Activated CD4-positive, alpha-beta T cell treated with anti-CD3 and anti-CD28 coated beads, Interleukin-2, amount 10 ng/mL, durations not matched to agents 24 days and 14 days (primary cell): ENCODE measurements around the gene SULT1B1. TPM values are rescaled to one million over a fixed set of nuclear protein-coding genes. Genes with fewer than 3 reads are reported as not detected.
"Not testable (repeated sequence)": the region's sequence is repeated elsewhere in the genome, so short reads cannot be mapped to it uniquely, and the experiment has no call there.

Experiments
- DNase-seq: peaks from one replicate; pipeline ENCODE4 v3.0.0; 2022
- H3K27ac Mint-ChIP-seq: one replicate; pipeline ENCODE4 v1.8.0; 2022; ENCODE audit warnings: mild to moderate bottlenecking, mixed read lengths
- H3K27me3 Mint-ChIP-seq: one replicate; pipeline ENCODE4 v1.8.0; 2022; ENCODE audit warnings: mixed read lengths
- H3K36me3 Mint-ChIP-seq: one replicate; pipeline ENCODE4 v1.8.0; 2022; ENCODE audit warnings: low read depth, mild to moderate bottlenecking, mixed read lengths
- H3K4me1 Mint-ChIP-seq: one replicate; pipeline ENCODE4 v1.8.0; 2021; ENCODE audit warnings: mixed read lengths
- H3K4me3 Mint-ChIP-seq: one replicate; pipeline ENCODE4 v1.8.0; 2022; ENCODE audit warnings: mild to moderate bottlenecking, moderate library complexity, mixed read lengths
- H3K9me3 Mint-ChIP-seq: one replicate; pipeline ENCODE4 v1.8.0; 2021; ENCODE audit warnings: mixed read lengths
- intact Hi-C: fragments of 100-400 bp; cut with micrococcal nuclease; formaldehyde crosslinking; loops from one replicate; pipeline ENCODE4 v1.15.1; 2023
- total RNA-seq: library from RNA; stranded (reverse); gene quantifications from 2 replicates; pipeline ENCODE4 v1.2.3, GENCODE V29; 2022

Gene SULT1B1
- total RNA-seq = 0.19 and 0.23 TPM in 2 replicates

DNA sequence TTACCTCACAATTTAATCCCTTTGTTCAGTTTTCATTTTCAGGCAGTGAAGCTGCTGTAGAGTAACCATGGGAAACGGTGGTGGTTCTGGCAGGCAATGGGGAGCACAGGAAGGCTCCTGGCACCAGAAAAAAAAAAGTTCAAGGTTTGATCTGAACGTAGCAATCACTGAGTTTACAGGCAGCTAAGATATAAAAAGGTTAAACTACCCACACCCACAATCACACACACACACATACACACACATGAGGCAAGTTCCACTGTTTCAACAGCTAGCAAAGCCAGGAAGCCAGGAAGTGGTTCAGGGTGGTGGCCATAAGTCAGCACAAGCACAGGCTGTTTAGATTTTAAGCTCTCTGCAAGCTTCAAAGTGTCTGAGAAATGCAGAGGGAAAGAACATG is at the start of gene SULT1B1:
SULT1B1 (minus strand) TSS at position 166 of the 400 bp plus-strand sequence. CDS start 5,403 bp downstream, outside the sequence.
- no peaks in the 10 kb centered on the region for H3K27me3 Mint-ChIP-seq
- intact Hi-C loops = no loop called here
- peak within 1 kb of the TSS; percentile 89 for H3K4me3 Mint-ChIP-seq
- DNase-seq = peak; percentile 90
- H3K9me3 Mint-ChIP-seq = no peaks in the 10 kb centered on the region
- H3K27ac Mint-ChIP-seq = peak within 1 kb of the TSS; percentile 96
- H3K4me1 Mint-ChIP-seq = peaks cover 36% of the 10 kb centered on the region
- H3K36me3 Mint-ChIP-seq = no peaks in the 10 kb centered on the region

DNA sequence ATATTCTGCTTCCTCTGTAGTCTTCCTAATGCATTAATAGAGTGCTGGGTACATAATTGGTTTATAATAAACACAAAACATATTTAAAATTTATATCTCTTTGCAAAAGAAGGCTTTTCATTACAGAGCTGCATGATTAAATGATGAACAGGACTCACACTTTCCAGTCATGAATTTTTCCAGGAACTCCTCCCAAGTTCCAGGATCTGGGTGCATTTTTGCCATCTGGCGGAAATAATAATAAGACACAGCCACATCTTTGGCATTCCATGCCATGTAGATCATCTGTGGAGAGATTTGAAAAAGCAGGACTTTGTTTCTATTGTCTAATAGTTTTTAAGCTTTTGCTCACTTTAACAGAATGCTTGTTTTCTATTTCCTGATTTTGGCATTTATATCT is 40.2 kb upstream of the SULT1B1 start:
- Mint-ChIP-seq H3K36me3 (no peaks in the 10 kb centered on the region), H3K4me3 (no peak overlapping the region), H3K4me1 (no peaks in the 10 kb centered on the region), H3K27me3 (no peaks in the 10 kb centered on the region), H3K9me3 (no peaks in the 10 kb centered on the region), H3K27ac (no peak overlapping the region)
- no peak for DNase-seq
- intact Hi-C loops = no loop called here

DNA sequence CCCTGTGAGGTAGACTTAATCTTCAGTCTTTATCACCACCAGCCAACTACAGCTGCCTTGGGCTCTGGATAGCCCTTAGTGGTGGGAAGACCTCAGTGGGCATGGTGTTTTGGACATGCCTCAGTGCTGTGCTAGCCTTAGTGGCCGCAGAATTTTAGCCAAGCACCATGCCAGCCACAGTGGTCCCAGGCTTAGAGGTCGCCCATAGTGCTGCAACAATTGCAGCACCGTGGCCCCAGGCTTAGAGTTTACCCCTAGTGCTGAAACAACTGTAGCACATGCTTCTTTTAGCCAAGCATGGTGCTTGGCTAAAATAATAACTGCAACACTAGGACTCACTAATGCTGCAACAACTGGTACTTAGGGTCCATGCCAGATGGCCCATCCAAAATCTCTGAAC is 38.9 kb upstream of the SULT1B1 start:
- Mint-ChIP-seq H3K36me3 (no peaks in the 10 kb centered on the region), H3K9me3 (no peaks in the 10 kb centered on the region), H3K27me3 (no peaks in the 10 kb centered on the region), H3K4me1 (no peaks in the 10 kb centered on the region), H3K4me3 (no peak overlapping the region), H3K27ac (no peak overlapping the region)
- intact Hi-C loops = no loop called here
- DNase-seq = no peak

DNA sequence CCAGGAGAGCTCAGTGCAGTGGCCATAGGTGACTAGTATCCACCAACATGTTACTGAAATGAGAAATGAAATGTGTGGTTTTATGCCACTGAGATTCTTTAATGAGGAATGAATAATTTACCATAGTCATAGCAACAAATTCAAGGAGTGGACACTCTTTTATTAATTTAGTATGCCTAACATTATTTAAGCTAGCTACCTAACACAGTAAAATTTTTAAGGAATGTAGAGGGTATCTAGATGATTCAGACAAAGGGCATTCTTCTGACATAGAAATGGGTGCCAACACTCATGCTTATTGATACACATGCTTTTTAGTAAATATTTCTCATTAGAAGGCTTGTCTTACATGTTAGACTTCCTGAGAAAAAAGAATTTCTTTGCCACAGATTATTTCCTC is 33.3 kb upstream of the SULT1B1 start:
- intact Hi-C loops = no loop called here

DNA sequence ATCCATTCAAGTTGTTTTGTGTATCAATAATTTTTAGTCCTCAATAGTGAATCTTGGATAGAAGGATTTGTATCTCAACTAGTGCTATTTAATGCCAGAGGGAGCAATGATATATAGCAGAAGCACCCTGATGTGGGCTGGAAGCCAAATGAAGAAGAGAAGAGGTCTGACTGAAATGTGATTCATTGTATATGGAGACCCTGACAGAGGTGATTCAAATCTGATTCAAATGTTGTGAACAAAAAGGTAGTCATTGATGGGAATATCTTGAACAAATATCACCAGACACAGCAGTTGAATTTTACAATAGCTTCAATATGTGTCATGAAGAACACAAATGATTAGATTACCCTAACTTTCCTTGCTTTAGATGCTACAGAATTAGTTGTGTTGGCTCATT is 27.5 kb upstream of the SULT1B1 start:
- intact Hi-C loops = no loop called here
- H3K4me3 Mint-ChIP-seq = no peak overlapping the region
- H3K36me3 Mint-ChIP-seq = no peaks in the 10 kb centered on the region
- no peaks in the 10 kb centered on the region for H3K4me1 Mint-ChIP-seq
- no peak for DNase-seq
- H3K27me3 Mint-ChIP-seq = peaks cover 2% of the 10 kb centered on the region
- H3K9me3 Mint-ChIP-seq = no peaks in the 10 kb centered on the region
- no peak overlapping the region for H3K27ac Mint-ChIP-seq

More for the DNA sequence above, 33.3 kb upstream of the SULT1B1 start:
- no peaks in the 10 kb centered on the region for H3K36me3 Mint-ChIP-seq
- no peak for DNase-seq
- no peaks in the 10 kb centered on the region for H3K9me3 Mint-ChIP-seq
- no peak overlapping the region for H3K27ac Mint-ChIP-seq
- H3K4me1 Mint-ChIP-seq = no peaks in the 10 kb centered on the region
- H3K27me3 Mint-ChIP-seq = peaks cover 3% of the 10 kb centered on the region
- no peak overlapping the region for H3K4me3 Mint-ChIP-seq

DNA sequence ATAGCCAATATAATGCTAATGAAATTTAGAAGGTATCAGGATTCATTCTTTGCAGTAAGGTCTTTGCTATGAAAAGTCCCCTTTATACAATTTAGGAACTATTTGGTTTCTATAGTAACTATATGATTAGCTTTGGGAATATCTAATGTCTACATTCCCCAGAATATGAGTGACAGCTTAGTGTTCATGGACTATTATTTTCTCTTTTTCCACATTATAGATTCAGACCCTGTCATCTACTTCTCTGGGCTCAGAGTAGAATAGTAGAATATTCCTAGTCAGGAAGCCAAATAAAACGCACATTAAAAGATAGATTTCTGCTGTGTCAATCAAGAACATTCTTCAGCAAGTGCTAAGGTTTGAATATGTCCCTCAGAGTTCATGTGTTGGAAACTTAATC is 26.1 kb upstream of the SULT1B1 start:
- H3K36me3 Mint-ChIP-seq = no peaks in the 10 kb centered on the region
- no peaks in the 10 kb centered on the region for H3K9me3 Mint-ChIP-seq
- H3K4me1 Mint-ChIP-seq = no peaks in the 10 kb centered on the region
- H3K27me3 Mint-ChIP-seq = peaks cover 2% of the 10 kb centered on the region
- intact Hi-C loops = no loop called here
- no peak overlapping the region for H3K4me3 Mint-ChIP-seq
- DNase-seq = no peak
- no peak overlapping the region for H3K27ac Mint-ChIP-seq

DNA sequence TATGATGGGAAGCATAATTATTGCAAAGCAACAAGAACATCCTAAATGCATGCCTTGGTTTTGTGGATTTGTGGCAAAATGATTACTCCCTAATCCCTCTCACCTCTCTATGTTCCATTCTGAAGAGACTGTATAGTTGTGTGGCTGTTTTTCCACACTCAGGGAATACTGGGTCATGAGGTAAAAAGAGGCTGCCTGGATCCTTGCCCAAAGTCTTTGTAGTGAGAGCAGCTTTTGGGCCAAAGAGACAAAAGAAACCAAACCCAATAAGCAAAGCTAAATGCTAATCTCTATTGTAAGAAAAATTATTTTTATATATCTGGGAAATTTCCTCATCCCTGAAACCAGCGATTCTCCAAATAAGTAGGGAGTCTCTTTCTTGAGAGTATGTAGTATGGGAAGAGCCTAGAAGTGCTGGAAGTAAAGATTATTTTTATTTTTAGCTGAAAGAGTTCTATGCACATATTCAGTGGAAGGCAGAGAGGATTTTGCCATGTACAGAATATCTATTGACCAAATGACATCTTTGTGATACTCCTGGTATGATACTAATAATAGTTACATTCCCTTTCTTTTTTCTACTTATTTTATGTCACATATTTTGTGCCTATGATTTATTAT is 24.9 kb upstream of the SULT1B1 start:
- Mint-ChIP-seq H3K36me3 (no peaks in the 10 kb centered on the region), H3K9me3 (no peaks in the 10 kb centered on the region), H3K27ac (no peak overlapping the region), H3K27me3 (peaks cover 2% of the 10 kb centered on the region), H3K4me3 (no peak overlapping the region), H3K4me1 (no peaks in the 10 kb centered on the region)
- DNase-seq = no peak
- intact Hi-C loops = no loop called here

DNA sequence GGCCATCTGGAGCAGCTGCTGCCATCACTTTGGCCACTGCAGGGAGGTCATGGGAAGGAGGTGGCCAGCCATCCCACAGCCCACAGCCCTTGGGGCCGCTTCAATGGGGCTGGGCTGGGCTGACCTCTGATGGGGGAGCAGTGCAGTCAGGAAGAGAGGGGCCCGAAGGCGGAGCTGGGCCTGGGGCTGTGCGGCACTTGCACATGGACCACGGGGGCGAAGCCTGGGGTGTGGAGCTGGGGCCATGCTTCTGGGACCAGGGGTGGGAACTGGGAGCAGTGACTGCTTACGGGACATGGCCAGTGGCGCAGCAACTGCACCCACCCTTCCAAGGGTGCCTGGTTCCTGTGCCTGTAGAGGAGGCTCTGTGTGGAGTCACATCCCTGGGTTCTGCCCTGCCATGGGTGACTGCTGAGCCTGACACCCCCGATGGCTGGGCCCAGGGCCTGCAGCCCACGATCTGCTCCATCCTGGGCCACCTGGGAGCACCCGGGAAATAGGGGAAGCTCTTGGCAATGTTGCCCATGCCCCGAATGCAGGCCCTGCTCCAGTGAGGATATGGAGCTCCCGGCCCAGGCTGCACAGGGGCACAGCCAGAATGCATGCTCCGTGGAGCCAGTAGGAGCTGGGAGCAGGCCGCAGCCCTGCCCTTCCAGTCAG is 22.4 kb upstream of the SULT1B1 start:
- Mint-ChIP-seq H3K27ac (no peak overlapping the region), H3K27me3 (peaks cover 2% of the 10 kb centered on the region), H3K9me3 (no peaks in the 10 kb centered on the region), H3K4me3 (no peak overlapping the region), H3K4me1 (no peaks in the 10 kb centered on the region), H3K36me3 (no peaks in the 10 kb centered on the region)
- intact Hi-C loops = no loop called here
- DNase-seq = no peak

DNA sequence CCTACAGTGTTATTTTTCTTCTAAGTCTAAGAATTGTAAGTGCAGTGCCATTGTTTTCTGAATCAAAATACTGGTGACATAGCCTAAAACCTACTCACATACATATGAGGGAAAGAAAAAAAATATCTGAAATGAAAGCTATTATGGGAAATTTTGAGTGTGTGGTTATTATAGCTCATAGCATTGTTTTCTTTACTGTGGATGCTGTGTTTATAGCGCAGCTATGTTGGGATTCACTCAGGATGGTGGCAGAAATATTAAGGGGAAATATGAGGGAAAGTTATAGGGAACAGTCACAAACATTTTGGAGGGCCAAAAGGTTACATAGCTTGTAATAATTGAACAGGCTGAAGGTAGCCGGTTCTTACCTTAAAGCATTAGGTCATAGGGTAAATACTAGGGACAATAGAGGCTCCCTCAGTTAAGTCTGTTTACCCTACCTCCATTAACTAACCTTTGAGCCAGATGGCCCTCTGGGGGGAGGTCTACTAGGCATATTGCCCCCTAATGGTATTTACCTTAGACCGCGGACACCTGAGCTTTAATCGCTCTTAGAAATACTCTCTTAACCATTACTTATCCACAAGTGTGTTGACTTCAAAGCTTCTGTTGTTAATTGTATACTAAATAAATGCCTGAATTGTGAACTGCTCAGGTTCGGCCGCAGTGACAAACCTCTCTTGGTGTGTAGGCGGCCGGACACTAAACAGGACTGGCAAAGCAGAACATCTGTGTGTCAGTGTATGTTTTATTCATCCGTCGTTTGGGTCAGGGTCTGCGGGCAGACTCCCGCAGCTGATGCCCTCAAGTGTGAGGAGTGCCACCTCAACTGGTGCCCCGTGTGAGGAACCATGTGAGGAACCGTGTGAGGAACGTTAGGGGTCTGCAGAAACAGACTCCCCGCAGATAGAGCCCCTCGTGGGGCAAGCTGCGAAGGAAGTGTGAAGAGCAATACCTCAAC is 21.3 kb upstream of the SULT1B1 start:
- Mint-ChIP-seq H3K36me3 (no peaks in the 10 kb centered on the region), H3K27ac (no peak overlapping the region), H3K4me3 (no peak overlapping the region), H3K27me3 (peaks cover 2% of the 10 kb centered on the region), H3K9me3 (no peaks in the 10 kb centered on the region), H3K4me1 (no peaks in the 10 kb centered on the region)
- no peak for DNase-seq
- intact Hi-C loops = no loop called here

DNA sequence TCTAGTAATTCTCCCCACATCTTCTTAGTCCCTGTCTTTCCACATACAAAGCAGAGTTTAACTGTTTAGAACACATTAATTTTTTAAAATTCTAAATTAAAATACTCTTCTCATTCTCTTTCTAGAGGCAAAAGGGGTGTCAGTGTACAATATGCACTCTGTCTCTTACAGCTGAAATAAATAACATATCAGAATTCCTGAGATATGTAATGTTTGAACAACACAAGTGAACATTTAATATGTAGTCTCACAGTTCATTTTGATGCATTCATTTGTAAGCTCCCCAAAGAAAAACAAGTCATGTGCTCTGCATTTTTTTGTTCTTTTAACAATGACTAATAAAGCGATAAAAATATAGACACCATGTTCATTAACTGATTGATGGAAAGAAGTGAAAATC is 19.7 kb upstream of the SULT1B1 start:
- Mint-ChIP-seq H3K27me3 (no peaks in the 10 kb centered on the region), H3K4me3 (no peak overlapping the region), H3K36me3 (no peaks in the 10 kb centered on the region), H3K27ac (no peak overlapping the region), H3K9me3 (no peaks in the 10 kb centered on the region), H3K4me1 (no peaks in the 10 kb centered on the region)
- intact Hi-C loops = no loop called here
- DNase-seq = no peak

DNA sequence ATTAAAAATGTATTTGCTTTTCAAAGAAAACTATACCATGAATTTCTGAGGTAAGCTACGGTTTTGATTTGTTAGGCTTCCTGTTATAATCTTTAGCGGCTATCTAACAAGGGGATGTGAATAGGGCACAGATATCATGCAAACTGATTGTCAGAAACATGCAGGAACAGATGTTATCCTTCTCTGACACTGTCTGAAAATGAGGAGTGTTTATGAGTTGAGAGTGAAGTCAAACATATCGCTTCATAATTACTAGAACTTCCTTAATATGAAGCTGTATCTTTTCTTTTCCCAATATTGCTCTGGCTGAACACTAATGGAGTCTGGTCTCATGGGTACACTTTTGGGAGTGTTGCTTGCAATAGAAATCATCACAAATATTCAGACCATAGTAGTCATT is 16.3 kb upstream of the SULT1B1 start:
- H3K27me3 Mint-ChIP-seq = no peaks in the 10 kb centered on the region
- H3K9me3 Mint-ChIP-seq = peaks cover 3% of the 10 kb centered on the region
- H3K4me3 Mint-ChIP-seq = no peak overlapping the region
- intact Hi-C loops = no loop called here
- H3K27ac Mint-ChIP-seq = no peak overlapping the region
- H3K36me3 Mint-ChIP-seq = no peaks in the 10 kb centered on the region
- no peaks in the 10 kb centered on the region for H3K4me1 Mint-ChIP-seq
- DNase-seq = no peak

DNA sequence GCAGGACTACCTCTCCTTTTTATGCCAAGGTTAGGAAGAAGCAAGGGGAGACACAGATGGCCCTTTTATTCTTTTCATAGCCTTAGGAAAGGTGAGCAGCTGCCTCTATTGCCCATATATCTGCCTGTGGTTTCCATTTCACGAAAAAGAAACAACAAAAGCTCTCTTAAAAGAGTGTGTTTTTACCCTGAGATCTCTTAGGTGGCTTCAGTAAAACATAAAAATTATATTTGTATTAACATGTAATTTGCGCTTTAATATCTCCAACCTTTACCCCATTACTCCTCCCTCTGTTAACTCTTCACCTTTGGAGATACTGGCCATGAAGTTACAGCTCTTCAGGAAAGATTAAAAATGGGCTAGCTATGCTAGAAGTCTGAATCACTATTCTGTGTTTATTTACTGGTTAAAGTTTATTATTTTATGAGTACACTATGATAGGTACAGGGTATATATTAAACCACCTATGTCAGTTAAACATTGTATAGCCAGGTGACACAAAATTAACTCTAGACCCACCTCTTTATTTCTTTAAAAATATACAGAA is 15.0 kb upstream of the SULT1B1 start:
- DNase-seq = no peak
- Mint-ChIP-seq H3K9me3 (peaks cover 3% of the 10 kb centered on the region), H3K27ac (no peak overlapping the region), H3K36me3 (no peaks in the 10 kb centered on the region), H3K4me3 (no peak overlapping the region), H3K27me3 (no peaks in the 10 kb centered on the region), H3K4me1 (no peaks in the 10 kb centered on the region)
- intact Hi-C loops = no loop called here

DNA sequence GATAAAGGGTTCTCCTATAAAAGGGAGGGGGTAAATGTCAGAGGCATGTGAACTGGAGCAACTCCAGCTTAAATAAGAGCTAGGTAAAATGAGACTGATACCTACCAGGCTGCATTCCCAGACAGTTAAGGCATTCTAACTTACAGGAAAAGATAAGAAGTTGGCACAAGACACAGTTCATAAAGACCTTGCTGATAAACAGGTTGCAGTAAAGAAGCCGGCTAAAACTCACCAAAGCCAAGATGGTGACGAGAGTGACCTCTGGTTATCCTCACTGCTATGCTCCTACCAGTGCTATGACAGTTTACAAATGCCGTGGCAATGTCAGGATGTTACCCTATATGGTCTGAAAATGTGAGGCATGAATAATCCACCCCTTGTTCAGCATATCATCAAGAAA is 13.1 kb upstream of the SULT1B1 start:
- peaks cover 3% of the 10 kb centered on the region for H3K9me3 Mint-ChIP-seq
- intact Hi-C loops = no loop called here
- DNase-seq = no peak
- H3K36me3 Mint-ChIP-seq = no peaks in the 10 kb centered on the region
- H3K4me3 Mint-ChIP-seq = no peak overlapping the region
- H3K4me1 Mint-ChIP-seq = no peaks in the 10 kb centered on the region
- no peaks in the 10 kb centered on the region for H3K27me3 Mint-ChIP-seq
- H3K27ac Mint-ChIP-seq = no peak overlapping the region

DNA sequence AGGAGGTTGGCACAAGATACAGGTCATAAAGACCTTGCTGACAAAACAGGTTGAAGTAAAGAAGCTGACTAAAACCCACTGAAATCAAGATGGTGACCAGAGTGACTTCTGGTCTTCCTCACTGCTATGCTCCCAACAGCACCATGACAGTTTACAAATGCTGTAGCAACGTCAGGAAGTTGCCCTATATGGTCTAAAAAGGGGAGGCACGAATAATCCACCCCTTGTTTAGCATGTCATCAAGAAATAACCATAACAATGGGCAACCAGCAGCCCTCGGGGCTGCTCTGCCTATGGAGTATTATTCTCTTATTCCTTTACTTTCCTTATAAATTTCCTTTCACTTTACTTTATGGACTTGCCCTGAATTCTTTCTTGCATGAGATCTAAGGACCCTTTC is 8.1 kb upstream of the SULT1B1 start:
- DNase-seq, H3K36me3 Mint-ChIP-seq, H3K9me3 Mint-ChIP-seq, intact Hi-C loops, H3K27me3 Mint-ChIP-seq, H3K4me3 Mint-ChIP-seq, H3K4me1 Mint-ChIP-seq, H3K27ac Mint-ChIP-seq: not testable (repeated sequence)
